SK-N-SH (cell line): ENCODE results near the gene MID1.

Source experiments
- NRF1 ChIP-seq: IDR thresholded peaks from 2 replicates; pipeline ENCODE4 v1.6.1; 2012; ENCODE audit warnings: low read depth, mild to moderate bottlenecking, low read length
- TCF12 ChIP-seq: IDR thresholded peaks from 2 replicates; pipeline ENCODE4 v1.4.0; 2012
- TF ChIP-seq, protein P1 (sequence below): fragments of 200-600 bp; sonication (generic); IDR thresholded peaks from 2 replicates; pipeline ENCODE4 v1.6.1; 2017; ENCODE audit warnings: antibody characterized with exemption, mild to moderate bottlenecking, moderate library complexity

DNA sequence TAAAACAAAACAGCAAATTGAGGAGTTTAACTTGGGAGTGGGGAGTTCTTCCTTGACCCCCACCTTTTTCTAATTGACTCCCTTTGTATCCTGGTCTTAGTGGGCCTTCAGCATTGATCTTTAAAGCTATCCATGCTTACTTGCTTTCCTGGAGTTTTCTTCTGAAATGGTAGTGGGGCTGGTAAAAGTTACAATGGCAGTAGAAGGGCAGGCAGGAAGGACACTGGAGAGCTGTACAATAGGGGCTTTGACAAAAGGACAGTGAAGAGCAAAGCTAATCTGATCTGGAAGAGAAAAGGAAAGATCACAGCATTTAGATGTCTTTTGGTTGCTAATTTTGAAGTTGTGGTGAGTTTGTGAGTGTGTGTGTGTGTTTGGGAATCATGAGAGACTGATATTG, 111.5 kb downstream of the MID1 start:
- TF ChIP-seq, protein P1, sequence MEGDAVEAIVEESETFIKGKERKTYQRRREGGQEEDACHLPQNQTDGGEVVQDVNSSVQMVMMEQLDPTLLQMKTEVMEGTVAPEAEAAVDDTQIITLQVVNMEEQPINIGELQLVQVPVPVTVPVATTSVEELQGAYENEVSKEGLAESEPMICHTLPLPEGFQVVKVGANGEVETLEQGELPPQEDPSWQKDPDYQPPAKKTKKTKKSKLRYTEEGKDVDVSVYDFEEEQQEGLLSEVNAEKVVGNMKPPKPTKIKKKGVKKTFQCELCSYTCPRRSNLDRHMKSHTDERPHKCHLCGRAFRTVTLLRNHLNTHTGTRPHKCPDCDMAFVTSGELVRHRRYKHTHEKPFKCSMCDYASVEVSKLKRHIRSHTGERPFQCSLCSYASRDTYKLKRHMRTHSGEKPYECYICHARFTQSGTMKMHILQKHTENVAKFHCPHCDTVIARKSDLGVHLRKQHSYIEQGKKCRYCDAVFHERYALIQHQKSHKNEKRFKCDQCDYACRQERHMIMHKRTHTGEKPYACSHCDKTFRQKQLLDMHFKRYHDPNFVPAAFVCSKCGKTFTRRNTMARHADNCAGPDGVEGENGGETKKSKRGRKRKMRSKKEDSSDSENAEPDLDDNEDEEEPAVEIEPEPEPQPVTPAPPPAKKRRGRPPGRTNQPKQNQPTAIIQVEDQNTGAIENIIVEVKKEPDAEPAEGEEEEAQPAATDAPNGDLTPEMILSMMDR, result no peak
- TF ChIP-seq NRF1 (no peak), TCF12 (no peak)
